HepG2 (cell line): ENCODE data around the gene ABCC5. TPM values are rescaled to one million over a fixed set of nuclear protein-coding genes. Genes with fewer than 3 reads are reported as not detected.
A peak's percentile ranks its signal among the peaks of the same experiment; 100 is the strongest.

ENCODE experiments used
- ASH2L ChIP-seq: fragments of 300-600, 200-600 bp; sonication (generic); IDR thresholded peaks from 2 replicates; pipeline ENCODE4 v1.7.0; 2017; ENCODE audit warnings: low read depth, mild to moderate bottlenecking, moderate library complexity, mixed read lengths, low read length; ENCODE audit not compliant: insufficient read length
- ATF7-NPFF ChIP-seq: sonication (generic); formaldehyde crosslinking; IDR thresholded peaks from 2 replicates; pipeline ENCODE4 v1.8.1; 2023; ENCODE audit warnings: mild to moderate bottlenecking, low read depth, missing genetic modification reagents, moderate library complexity
- ATRX ChIP-seq: sonication (generic); formaldehyde crosslinking; IDR thresholded peaks from 2 replicates; pipeline ENCODE4 v1.4.0; 2020; ENCODE audit warnings: missing genetic modification reagents, borderline replicate concordance
- GFI1 ChIP-seq: sonication (generic); formaldehyde crosslinking; IDR thresholded peaks from 2 replicates; pipeline ENCODE4 v1.5.0; 2020; ENCODE audit warnings: missing genetic modification reagents, mild to moderate bottlenecking, borderline replicate concordance
- HNRNPH1 ChIP-seq: fragments of 200-400 bp; formaldehyde crosslinking; optimal IDR thresholded peaks from 2 replicates; pipeline ENCODE3; 2017; ENCODE audit warnings: mild to moderate bottlenecking, low read depth, low read length
- IRF2 ChIP-seq: IDR thresholded peaks from 2 replicates; pipeline ENCODE4 v1.6.1; 2018; ENCODE audit warnings: missing genetic modification reagents, missing compliant biosample characterization
- KDM4B ChIP-seq: sonication (generic); formaldehyde crosslinking; IDR thresholded peaks from 2 replicates; pipeline ENCODE4 v1.4.0; 2020; ENCODE audit warnings: missing genetic modification reagents
- MBD4 ChIP-seq: IDR thresholded peaks from 2 replicates; pipeline ENCODE4 v1.6.1; 2012; ENCODE audit warnings: low read length, inconsistent platforms, borderline replicate concordance
- MXI1 ChIP-seq: IDR thresholded peaks from 3 replicates; pipeline ENCODE4 v1.6.1; 2012; ENCODE audit warnings: low read depth, low read length, inconsistent platforms, borderline replicate concordance
- SALL2 ChIP-seq: sonication (generic); formaldehyde crosslinking; IDR thresholded peaks from 2 replicates; pipeline ENCODE4 v1.8.1; 2023; ENCODE audit warnings: mild to moderate bottlenecking, missing genetic modification reagents, inconsistent platforms
- SAP130 ChIP-seq: IDR thresholded peaks from 2 replicates; pipeline ENCODE4 v1.6.1; 2016; ENCODE audit warnings: low read depth
- SP140L ChIP-seq: sonication (generic); formaldehyde crosslinking; IDR thresholded peaks from 2 replicates; pipeline ENCODE4 v1.4.0; 2020; ENCODE audit warnings: missing genetic modification reagents, borderline replicate concordance
- ZBTB8A ChIP-seq: sonication (generic); formaldehyde crosslinking; IDR thresholded peaks from 2 replicates; pipeline ENCODE4 v1.4.0; 2020; ENCODE audit warnings: mild to moderate bottlenecking, low read depth, missing genetic modification reagents, borderline replicate concordance
- ZNF251 ChIP-seq: sonication (generic); formaldehyde crosslinking; IDR thresholded peaks from 2 replicates; pipeline ENCODE4 v1.9.0; 2021; ENCODE audit warnings: mild to moderate bottlenecking, missing genetic modification reagents
- ZNF33A ChIP-seq: sonication (generic); formaldehyde crosslinking; IDR thresholded peaks from 2 replicates; pipeline ENCODE4 v1.5.1; 2020; ENCODE audit warnings: missing genetic modification reagents, mild to moderate bottlenecking, moderate library complexity, borderline replicate concordance
- ZNF432 ChIP-seq: sonication (generic); formaldehyde crosslinking; IDR thresholded peaks from 2 replicates; pipeline ENCODE4 v1.5.0; 2020; ENCODE audit warnings: missing genetic modification reagents, mild to moderate bottlenecking, borderline replicate concordance
- ZNF557 ChIP-seq: sonication (generic); formaldehyde crosslinking; IDR thresholded peaks from 2 replicates; pipeline ENCODE4 v1.4.0; 2020; ENCODE audit warnings: missing genetic modification reagents
- ZNF629 ChIP-seq: sonication (generic); formaldehyde crosslinking; conservative IDR thresholded peaks from 2 replicates; pipeline ENCODE4 v1.5.0; 2020; ENCODE audit warnings: missing genetic modification reagents
- ZNF891 ChIP-seq: sonication (generic); formaldehyde crosslinking; IDR thresholded peaks from 2 replicates; pipeline ENCODE4 v1.5.0; 2020; ENCODE audit warnings: mild to moderate bottlenecking, missing genetic modification reagents
- polyA plus RNA-seq, 8 experiments: library from polyadenylated mRNA; depleted of rRNA in 3 of 8; stranded (reverse) in 7 of 8; unstranded in 1 of 8; fragments of >200 nt; fragmentation: Illumina TruSeq in 4 of 8; extraction: Trizol in 4 of 8; gene quantifications; 2 replicates each; pipeline versions ENCODE4 v1.2.1 to v1.2.3, GENCODE V29; 2011 to 2016; ENCODE audit warnings: low read depth in 4 of 8, missing spikeins in 1 of 8, mixed read lengths in 1 of 8; ENCODE audit not compliant: insufficient read depth in 1 of 8
- total RNA-seq, 5 experiments: library from RNA; depleted of rRNA; stranded (reverse); fragments of >200 nt; fragmentation: Illumina TruSeq; extraction: Trizol; gene quantifications; 2 replicates each; pipeline ENCODE4 v1.2.3, GENCODE V29; 2016; ENCODE audit warnings: low read depth in 1 of 5
- TF ChIP-seq, protein P1 (sequence below): IDR thresholded peaks from 2 replicates; pipeline ENCODE4 v1.6.1; 2016; ENCODE audit warnings: low read depth, control low read depth
- TF ChIP-seq, protein P2 (sequence below): sonication (generic); formaldehyde crosslinking; IDR thresholded peaks from 2 replicates; pipeline ENCODE4 v1.4.0; 2020; ENCODE audit warnings: mild to moderate bottlenecking, missing genetic modification reagents
- TF ChIP-seq, protein P3 (sequence below), 2 experiments: sonication (generic) in 1 of 2; formaldehyde crosslinking in 1 of 2; IDR thresholded peaks; 2 replicates each; pipeline versions ENCODE4 v1.6.1 to v1.9.0; 2014 to 2022; ENCODE audit warnings: antibody characterized with exemption in 1 of 2, borderline replicate concordance in 1 of 2, inconsistent platforms in 1 of 2, low read depth in 1 of 2, missing genetic modification reagents in 1 of 2

The ABCC5 gene
- total and polyA plus RNA-seq, 2 of the 13 experiments (the other 11 are each of a cell fraction or from before 2014, with no cell fraction given): 12.5 to 12.7 TPM

DNA sequence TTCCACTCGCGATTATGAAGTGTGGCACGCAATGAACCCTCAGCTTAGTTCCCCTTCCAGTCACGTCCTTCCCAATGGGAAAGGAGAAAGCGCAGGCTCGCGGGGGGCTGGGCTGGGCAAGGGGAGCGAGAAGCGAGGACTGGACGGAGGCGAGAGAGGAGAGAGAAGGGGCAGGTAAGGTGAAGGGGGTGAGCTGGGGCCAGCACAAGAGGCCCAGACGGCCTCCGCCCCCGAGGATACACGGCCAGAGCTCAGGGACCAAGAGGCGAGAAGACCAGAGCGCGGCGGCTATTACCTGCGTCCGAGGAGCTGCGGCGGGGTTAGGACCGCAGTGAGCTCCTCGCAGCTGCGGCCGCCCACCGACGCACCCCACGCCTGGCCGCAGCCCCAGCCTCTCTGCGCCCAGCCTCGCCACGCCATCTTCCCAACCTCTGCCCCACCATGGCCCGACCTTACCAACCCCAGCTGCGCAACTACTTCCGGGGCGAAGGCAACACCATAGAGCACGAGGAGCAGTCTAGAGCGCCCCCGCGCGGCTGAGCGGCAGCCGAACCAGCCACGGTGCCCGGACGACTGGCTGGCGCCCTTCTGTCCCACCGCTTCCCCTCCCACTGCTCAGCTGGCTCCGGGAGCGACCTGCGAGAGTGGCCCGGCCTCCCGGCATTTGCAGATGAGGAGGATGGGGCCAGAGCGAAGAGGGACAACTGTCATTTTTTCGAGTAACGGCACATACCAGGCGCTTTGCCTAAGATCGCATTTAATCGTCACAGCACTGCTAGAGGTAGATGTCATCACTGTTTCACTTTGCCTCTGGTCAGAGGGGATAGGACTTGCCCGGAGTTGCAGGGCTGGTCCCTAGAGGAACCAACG is 133.0 kb downstream of the ABCC5 start, which contains the start of gene PARL (continued):
- peak; percentile 99 for TF ChIP-seq SAP130 (CRISPR knock-in tag)
- no peak for TF ChIP-seq SP140L
- TF ChIP-seq IRF2: peak; percentile 96
- TF ChIP-seq ZNF891 (CRISPR knock-in tag): peak; percentile 93
- no peak for TF ChIP-seq ATRX (CRISPR knock-in tag)
- no peak for TF ChIP-seq ZNF432 (CRISPR knock-in tag)
- TF ChIP-seq, protein P1, sequence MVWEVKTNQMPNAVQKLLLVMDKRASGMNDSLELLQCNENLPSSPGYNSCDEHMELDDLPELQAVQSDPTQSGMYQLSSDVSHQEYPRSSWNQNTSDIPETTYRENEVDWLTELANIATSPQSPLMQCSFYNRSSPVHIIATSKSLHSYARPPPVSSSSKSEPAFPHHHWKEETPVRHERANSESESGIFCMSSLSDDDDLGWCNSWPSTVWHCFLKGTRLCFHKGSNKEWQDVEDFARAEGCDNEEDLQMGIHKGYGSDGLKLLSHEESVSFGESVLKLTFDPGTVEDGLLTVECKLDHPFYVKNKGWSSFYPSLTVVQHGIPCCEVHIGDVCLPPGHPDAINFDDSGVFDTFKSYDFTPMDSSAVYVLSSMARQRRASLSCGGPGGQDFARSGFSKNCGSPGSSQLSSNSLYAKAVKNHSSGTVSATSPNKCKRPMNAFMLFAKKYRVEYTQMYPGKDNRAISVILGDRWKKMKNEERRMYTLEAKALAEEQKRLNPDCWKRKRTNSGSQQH: peak; percentile 69; the same call in 1 of the 2 replicates
- TF ChIP-seq MXI1: peak; percentile 95; the same call in 2 of the 3 replicates
- TF ChIP-seq, protein P2, sequence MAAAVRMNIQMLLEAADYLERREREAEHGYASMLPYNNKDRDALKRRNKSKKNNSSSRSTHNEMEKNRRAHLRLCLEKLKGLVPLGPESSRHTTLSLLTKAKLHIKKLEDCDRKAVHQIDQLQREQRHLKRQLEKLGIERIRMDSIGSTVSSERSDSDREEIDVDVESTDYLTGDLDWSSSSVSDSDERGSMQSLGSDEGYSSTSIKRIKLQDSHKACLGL: peak; percentile 84; the same call in 1 of the 2 replicates
- no peak; the same call in 1 of the 2 replicates for TF ChIP-seq ZNF557 (CRISPR knock-in tag)
- peak; percentile 86; the same call in 1 of the 2 replicates for TF ChIP-seq KDM4B
- no peak for TF ChIP-seq MBD4
- peak; percentile 90 for TF ChIP-seq HNRNPH1
- TF ChIP-seq SALL2: peak; percentile 82
- TF ChIP-seq ZBTB8A: no peak
- peak; percentile 80; the same call in 1 of the 2 replicates for TF ChIP-seq GFI1 (CRISPR knock-in tag)
- TF ChIP-seq, protein P3, sequence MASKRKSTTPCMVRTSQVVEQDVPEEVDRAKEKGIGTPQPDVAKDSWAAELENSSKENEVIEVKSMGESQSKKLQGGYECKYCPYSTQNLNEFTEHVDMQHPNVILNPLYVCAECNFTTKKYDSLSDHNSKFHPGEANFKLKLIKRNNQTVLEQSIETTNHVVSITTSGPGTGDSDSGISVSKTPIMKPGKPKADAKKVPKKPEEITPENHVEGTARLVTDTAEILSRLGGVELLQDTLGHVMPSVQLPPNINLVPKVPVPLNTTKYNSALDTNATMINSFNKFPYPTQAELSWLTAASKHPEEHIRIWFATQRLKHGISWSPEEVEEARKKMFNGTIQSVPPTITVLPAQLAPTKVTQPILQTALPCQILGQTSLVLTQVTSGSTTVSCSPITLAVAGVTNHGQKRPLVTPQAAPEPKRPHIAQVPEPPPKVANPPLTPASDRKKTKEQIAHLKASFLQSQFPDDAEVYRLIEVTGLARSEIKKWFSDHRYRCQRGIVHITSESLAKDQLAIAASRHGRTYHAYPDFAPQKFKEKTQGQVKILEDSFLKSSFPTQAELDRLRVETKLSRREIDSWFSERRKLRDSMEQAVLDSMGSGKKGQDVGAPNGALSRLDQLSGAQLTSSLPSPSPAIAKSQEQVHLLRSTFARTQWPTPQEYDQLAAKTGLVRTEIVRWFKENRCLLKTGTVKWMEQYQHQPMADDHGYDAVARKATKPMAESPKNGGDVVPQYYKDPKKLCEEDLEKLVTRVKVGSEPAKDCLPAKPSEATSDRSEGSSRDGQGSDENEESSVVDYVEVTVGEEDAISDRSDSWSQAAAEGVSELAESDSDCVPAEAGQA (IDR thresholded peaks at IDR 0.05; ENCODE audit: low read depth): peak; percentile 87
- TF ChIP-seq, protein P3 (CRISPR knock-in tag; IDR thresholded peaks at IDR 0.05; ENCODE audit: borderline replicate concordance): no peak
- TF ChIP-seq ZNF33A (CRISPR knock-in tag): no peak
- no peak for TF ChIP-seq ZNF629
- TF ChIP-seq ASH2L: peak; percentile 92
- TF ChIP-seq ATF7-NPFF (CRISPR knock-in tag): peak; percentile 42
- TF ChIP-seq ZNF251 (CRISPR knock-in tag): no peak
